ENCODE data around the gene CAMK1D. TPM values are rescaled to one million over a fixed set of nuclear protein-coding genes. Genes with fewer than 3 reads are reported as not detected.

CAMK1D gene
- total and polyA plus RNA-seq, 2 experiments from 2014 or later, result 4.6 to 7.2 TPM

GRCh38 chr10:12709000-12709401, 359.7 kb downstream of the CAMK1D start:
- H3K4me1 Mint-ChIP-seq, result peaks cover 41% of the 10 kb centered on the region
- H3F3A ChIP-seq (replicated peaks; ENCODE audit: low read depth), result no peaks in the 10 kb centered on the region
- no peak overlapping the region for H2AFZ ChIP-seq
- TF ChIP-seq POLR2AphosphoS5 (IDR thresholded peaks at IDR 0.05; ENCODE audit: low read depth) (no peak), REST (IDR thresholded peaks at IDR 0.05; ENCODE audit: unreplicated experiment) (no peak), EZH2phosphoT487 (IDR thresholded peaks at IDR 0.05; ENCODE audit: unreplicated experiment) (no peak), JUNB (IDR thresholded peaks at IDR 0.05; ENCODE audit: unreplicated experiment) (no peak), ETS1 (IDR thresholded peaks at IDR 0.05) (no peak), EZH2 (IDR thresholded peaks at IDR 0.05; ENCODE audit: low read depth, unreplicated experiment) (no peak), ZNF114 (CRISPR knock-in tag; IDR thresholded peaks at IDR 0.05) (no peak), NANOG (IDR thresholded peaks at IDR 0.05; ENCODE audit: borderline replicate concordance) (no peak), STAT1 (IDR thresholded peaks at IDR 0.05; ENCODE audit: unreplicated experiment) (no peak)
- no peaks in the 10 kb centered on the region for H3K36me3 ChIP-seq (ENCODE audit: insufficient read depth)
- H3K9me3 Mint-ChIP-seq, result no peaks in the 10 kb centered on the region
- no peak overlapping the region for H3K4me3 Mint-ChIP-seq
- no peak for ATAC-seq
- H3K79me2 ChIP-seq (replicated peaks; ENCODE audit: insufficient read depth), result no peaks in the 10 kb centered on the region
- peaks cover 10% of the 10 kb centered on the region for H3K27me3 Mint-ChIP-seq (ENCODE audit: insufficient read depth, low read depth, poor library complexity)
- no peak overlapping the region for H3K27ac Mint-ChIP-seq
- H3K4me1 ChIP-seq (ENCODE audit: insufficient read depth), result peaks cover 18% of the 10 kb centered on the region
- no peak overlapping the region for H3K4me2 ChIP-seq
- no peaks in the 10 kb centered on the region for H3K9me2 ChIP-seq (ENCODE audit: insufficient read depth)
- no peak for DNase-seq (ENCODE audit: low spot score)
- H3K27me3 ChIP-seq (ENCODE audit: insufficient read depth), result no peaks in the 10 kb centered on the region
- H3K4me3 ChIP-seq, result no peak overlapping the region
- H3K27ac ChIP-seq (ENCODE audit: low read depth), result no peak overlapping the region
- H3K36me3 Mint-ChIP-seq (ENCODE audit: low read depth), result no peaks in the 10 kb centered on the region
- no peaks in the 10 kb centered on the region for H4K20me1 ChIP-seq (replicated peaks; ENCODE audit: insufficient read depth)

GRCh38 chr10:12709521-12709963, 360.2 kb downstream of the CAMK1D start:
- no peaks in the 10 kb centered on the region for H3K36me3 Mint-ChIP-seq (ENCODE audit: low read depth)
- no peaks in the 10 kb centered on the region for H3K36me3 ChIP-seq (ENCODE audit: insufficient read depth)
- no peaks in the 10 kb centered on the region for H4K20me1 ChIP-seq (replicated peaks; ENCODE audit: insufficient read depth)
- no peak overlapping the region for H3K4me3 ChIP-seq
- H3K4me2 ChIP-seq, result no peak overlapping the region
- no peaks in the 10 kb centered on the region for H3K9me3 Mint-ChIP-seq
- H3F3A ChIP-seq (replicated peaks; ENCODE audit: low read depth), result no peaks in the 10 kb centered on the region
- no peaks in the 10 kb centered on the region for H3K27me3 ChIP-seq (ENCODE audit: insufficient read depth)
- no peak overlapping the region for H3K27ac ChIP-seq (ENCODE audit: low read depth)
- 0 out of 2 replicates have a peak overlapping the region, but pooled peaks have one; percentile 40 for H3K27ac Mint-ChIP-seq
- no peaks in the 10 kb centered on the region for H3K79me2 ChIP-seq (replicated peaks; ENCODE audit: insufficient read depth)
- H2AFZ ChIP-seq, result no peak overlapping the region
- no peak for DNase-seq (ENCODE audit: low spot score)
- peaks cover 10% of the 10 kb centered on the region for H3K27me3 Mint-ChIP-seq (ENCODE audit: insufficient read depth, low read depth, poor library complexity)
- H3K9me2 ChIP-seq (ENCODE audit: insufficient read depth), result no peaks in the 10 kb centered on the region
- peaks cover 41% of the 10 kb centered on the region for H3K4me1 Mint-ChIP-seq
- H3K4me3 Mint-ChIP-seq, result no peak overlapping the region
- no peak for ATAC-seq
- peaks cover 18% of the 10 kb centered on the region for H3K4me1 ChIP-seq (ENCODE audit: insufficient read depth)
- TF ChIP-seq ZNF114 (CRISPR knock-in tag; IDR thresholded peaks at IDR 0.05), result no peak
- TF ChIP-seq STAT1 (IDR thresholded peaks at IDR 0.05; ENCODE audit: unreplicated experiment), result no peak
- TF ChIP-seq ZNF462 (CRISPR knock-in tag; IDR thresholded peaks at IDR 0.05), result no peak
- TF ChIP-seq ZNF331 (CRISPR knock-in tag; IDR thresholded peaks at IDR 0.05; ENCODE audit: low read depth), result no peak
- TF ChIP-seq NANOG (IDR thresholded peaks at IDR 0.05; ENCODE audit: borderline replicate concordance), result no peak
